HL-60/S4 treated with retinoic acid at 250 ng/mL for 4 days and 3 days (cell line): Measurements from ENCODE around the gene MAML1.

Experiments used
- in situ Hi-C: fragments of 300-500 bp; cut with MboI; formaldehyde crosslinking; loops from 2 replicates; pipeline ENCODE4 v1.7.0; 2022; ENCODE audit warnings: low sequenced_read_pairs

MAML1 gene

GRCh38 chr5:179793468-179794139 is 61.0 kb downstream of the MAML1 start, which contains the start of gene LTC4S:
TSS of gene LTC4S (plus strand) at chr5:179793986. CDS start at chr5:179794081, 95 bp downstream.
- in situ Hi-C loops = no loop called here

DNA sequence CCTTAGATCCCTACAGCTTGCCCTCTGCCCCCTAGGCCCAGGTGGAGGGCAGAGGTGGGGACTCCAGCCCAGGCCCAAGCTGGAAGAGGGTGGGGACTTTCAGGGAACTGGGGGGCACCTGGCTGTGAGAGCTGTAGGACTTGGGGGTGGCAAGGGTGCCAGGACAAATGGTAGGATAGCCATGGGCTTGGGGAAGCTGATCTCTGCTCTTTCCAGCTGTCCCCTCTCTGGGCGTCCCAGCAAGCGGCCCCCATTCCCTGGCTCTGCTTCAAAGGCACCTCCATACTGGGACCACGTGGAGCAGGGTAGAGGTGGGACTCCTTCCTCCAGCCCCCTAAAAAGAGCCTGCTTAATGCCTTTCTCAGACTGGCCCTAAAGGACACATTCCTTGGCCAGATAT is 61.5 kb downstream of the MAML1 start:
- in situ Hi-C loops = no loop called here

- in situ Hi-C loops = no loop called here
Measured at GRCh38 chr5:179794575-179794974, 62.0 kb downstream of the MAML1 start.

- in situ Hi-C loops = no loop called here
Measured at GRCh38 chr5:179795049-179795862, 62.6 kb downstream of the MAML1 start.

- in situ Hi-C loops = no loop called here
Measured at GRCh38 chr5:179795863-179796833, 63.5 kb downstream of the MAML1 start.

- in situ Hi-C loops = no loop called here
Measured at GRCh38 chr5:179796877-179797608, 64.4 kb downstream of the MAML1 start.

GRCh38 chr5:179797741-179798140 is 65.1 kb downstream of the MAML1 start:
- in situ Hi-C loops = no loop called here

- in situ Hi-C loops = no loop called here
Measured at GRCh38 chr5:179798144-179798770, 65.6 kb downstream of the MAML1 start.

GRCh38 chr5:179798771-179799643 is 66.4 kb downstream of the MAML1 start:
- in situ Hi-C loops = no loop called here

DNA sequence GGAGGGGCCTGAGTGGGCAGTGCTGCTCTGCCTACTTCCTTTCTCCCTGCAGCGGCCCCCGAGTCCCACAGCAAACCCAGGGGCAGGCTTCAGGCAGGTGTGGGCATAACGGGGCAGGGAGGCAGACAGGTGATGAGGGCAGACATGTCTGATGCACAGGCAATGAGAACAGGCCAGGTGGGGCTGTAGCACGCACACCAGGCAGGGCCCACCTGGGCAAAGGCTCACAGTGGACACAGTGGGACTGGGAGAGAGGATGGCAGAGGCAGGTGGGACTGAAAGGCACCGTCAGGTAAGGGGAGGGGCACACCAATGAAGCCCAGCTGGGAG is 67.0 kb downstream of the MAML1 start:
- in situ Hi-C loops = no loop called here

GRCh38 chr5:179800071-179800695 is 67.6 kb downstream of the MAML1 start:
- in situ Hi-C loops = no loop called here

GRCh38 chr5:179800696-179801201 is 68.1 kb downstream of the MAML1 start:
- in situ Hi-C loops = no loop called here

- in situ Hi-C loops = no loop called here
Measured at GRCh38 chr5:179801304-179802206, 68.9 kb downstream of the MAML1 start.

- in situ Hi-C loops = no loop called here
Measured at GRCh38 chr5:179802207-179802883, 69.7 kb downstream of the MAML1 start.

DNA sequence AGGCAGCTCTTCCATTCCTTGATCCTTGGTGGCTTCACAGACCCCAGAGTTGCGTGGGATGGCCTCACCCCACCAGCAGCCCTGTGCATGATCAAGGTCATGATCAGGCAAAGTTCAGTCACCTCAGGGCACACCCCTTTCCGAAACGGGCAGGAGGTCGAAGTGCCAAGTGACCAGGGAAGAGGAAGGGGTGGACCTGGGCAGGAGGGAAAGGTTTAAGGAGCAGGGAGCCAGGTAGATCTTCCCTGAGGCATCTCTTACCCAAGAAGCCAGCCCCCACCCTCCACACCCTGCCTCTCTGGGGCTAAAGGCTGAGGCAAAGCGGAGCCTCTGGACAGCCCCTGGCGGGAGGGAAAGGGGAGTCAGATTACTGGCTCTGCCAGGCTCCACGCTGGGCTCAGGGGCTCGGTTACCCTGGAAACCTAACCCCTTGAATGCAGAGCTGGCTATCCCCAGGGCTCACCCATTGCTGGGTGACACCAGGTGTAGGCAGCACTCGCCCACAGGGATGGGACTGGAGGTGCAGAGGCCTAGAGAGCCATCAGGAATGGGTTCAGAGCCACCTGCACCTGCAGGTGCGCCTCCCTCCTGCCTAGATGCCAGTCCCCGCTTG is 70.4 kb downstream of the MAML1 start:
- in situ Hi-C loops = no loop called here
